ENCODE measurements around the gene RGL2.

DNA sequence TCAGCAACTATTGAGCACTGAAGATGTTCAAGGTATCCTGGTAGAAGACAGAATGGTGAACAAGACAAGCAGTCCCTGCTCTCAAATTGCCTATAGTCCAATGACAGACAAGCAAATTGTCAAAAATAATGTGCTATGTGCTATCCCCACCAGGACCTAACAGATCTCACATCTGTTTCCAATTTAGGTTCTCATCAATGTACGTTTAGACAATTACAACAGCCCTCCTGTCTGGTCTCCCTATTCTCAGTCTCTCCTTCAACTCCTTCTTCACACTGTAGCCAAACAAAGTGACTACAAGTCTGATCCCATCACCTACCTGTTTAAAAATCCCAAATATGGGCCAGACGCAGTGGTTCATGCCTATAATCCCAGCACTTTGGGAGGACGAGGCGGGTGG is 7.6 kb upstream of the RGL2 start:
- TF ChIP-seq, protein P1, sequence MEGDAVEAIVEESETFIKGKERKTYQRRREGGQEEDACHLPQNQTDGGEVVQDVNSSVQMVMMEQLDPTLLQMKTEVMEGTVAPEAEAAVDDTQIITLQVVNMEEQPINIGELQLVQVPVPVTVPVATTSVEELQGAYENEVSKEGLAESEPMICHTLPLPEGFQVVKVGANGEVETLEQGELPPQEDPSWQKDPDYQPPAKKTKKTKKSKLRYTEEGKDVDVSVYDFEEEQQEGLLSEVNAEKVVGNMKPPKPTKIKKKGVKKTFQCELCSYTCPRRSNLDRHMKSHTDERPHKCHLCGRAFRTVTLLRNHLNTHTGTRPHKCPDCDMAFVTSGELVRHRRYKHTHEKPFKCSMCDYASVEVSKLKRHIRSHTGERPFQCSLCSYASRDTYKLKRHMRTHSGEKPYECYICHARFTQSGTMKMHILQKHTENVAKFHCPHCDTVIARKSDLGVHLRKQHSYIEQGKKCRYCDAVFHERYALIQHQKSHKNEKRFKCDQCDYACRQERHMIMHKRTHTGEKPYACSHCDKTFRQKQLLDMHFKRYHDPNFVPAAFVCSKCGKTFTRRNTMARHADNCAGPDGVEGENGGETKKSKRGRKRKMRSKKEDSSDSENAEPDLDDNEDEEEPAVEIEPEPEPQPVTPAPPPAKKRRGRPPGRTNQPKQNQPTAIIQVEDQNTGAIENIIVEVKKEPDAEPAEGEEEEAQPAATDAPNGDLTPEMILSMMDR (IDR thresholded peaks at IDR 0.05) = no peak
- TF ChIP-seq POLR2A (IDR thresholded peaks at IDR 0.05; ENCODE audit: low read depth) = no peak
- no peak for TF ChIP-seq EP300 (IDR thresholded peaks at IDR 0.05)
- no peak for TF ChIP-seq POLR2AphosphoS5 (IDR thresholded peaks at IDR 0.05)

Data from esophagus muscularis mucosa (tissue), 4 donors.